DOHH2 (cell line): Measurements from ENCODE around the gene TMEM229A.

Experiments used
- H3F3A ChIP-seq: fragments of 200-600 bp; sonication (generic), shearing (Covaris generic); 2 replicates; pipeline ENCODE4 v1.6.0; 2016; ENCODE audit warnings: antibody characterized with exemption, mild to moderate bottlenecking; ENCODE audit not compliant: control insufficient read depth, insufficient read depth
- H3K27ac ChIP-seq: fragments of 200-600 bp; sonication (generic); 2 replicates; pipeline ENCODE4 v1.5.1; 2014; ENCODE audit warnings: low read depth, mild to moderate bottlenecking, low read length, moderate library complexity
- H3K27me3 ChIP-seq: fragments of 200-600 bp; sonication (generic); 2 replicates; pipeline ENCODE4 v1.6.1; 2014; ENCODE audit warnings: mild to moderate bottlenecking, low read length, mixed read lengths; ENCODE audit not compliant: control insufficient read depth
- H3K36me3 ChIP-seq: fragments of 200-600 bp; sonication (generic); 2 replicates; pipeline ENCODE4 v1.6.1; 2014; ENCODE audit warnings: mild to moderate bottlenecking, low read length, moderate library complexity, mixed read lengths; ENCODE audit not compliant: control insufficient read depth
- H3K4me1 ChIP-seq: fragments of 200-600 bp; sonication (generic); 2 replicates; pipeline ENCODE4 v1.6.1; 2014; ENCODE audit warnings: mild to moderate bottlenecking, low read length, mixed read lengths; ENCODE audit not compliant: control insufficient read depth
- H3K4me2 ChIP-seq: fragments of 200-600 bp; sonication (generic); 2 replicates; pipeline ENCODE4 v1.6.0; 2014; ENCODE audit warnings: mild to moderate bottlenecking, low read length, moderate library complexity
- H3K4me3 ChIP-seq: fragments of 200-600 bp; sonication (generic); 2 replicates; pipeline ENCODE4 v1.5.1; 2014; ENCODE audit warnings: mild to moderate bottlenecking, low read length, mixed read lengths
- H3K79me2 ChIP-seq: fragments of 200-600 bp; sonication (generic); 2 replicates; pipeline ENCODE4 v1.6.1; 2014; ENCODE audit warnings: mild to moderate bottlenecking, low read length, mixed read lengths; ENCODE audit not compliant: control insufficient read depth
- H3K9me2 ChIP-seq: fragments of 200-600 bp; sonication (generic); replicated peaks from 2 replicates; pipeline ENCODE4 v1.6.1; 2014; ENCODE audit warnings: mild to moderate bottlenecking, low read length, mixed read lengths; ENCODE audit not compliant: control insufficient read depth
- H3K9me3 ChIP-seq: fragments of 200-600 bp; sonication (generic); 2 replicates; pipeline ENCODE4 v1.6.1; 2014; ENCODE audit warnings: antibody characterized with exemption, low read length, mixed read lengths; ENCODE audit not compliant: control insufficient read depth, insufficient read depth
- H4K20me1 ChIP-seq: fragments of 200-600 bp; sonication (generic); 2 replicates; pipeline ENCODE4 v1.6.0; 2014; ENCODE audit warnings: low read depth, mild to moderate bottlenecking, antibody characterized with exemption, low read length, moderate library complexity; ENCODE audit not compliant: control insufficient read depth, insufficient read depth
- CTCF ChIP-seq: fragments of 200-600 bp; sonication (generic); IDR thresholded peaks from one replicate; pipeline ENCODE4 v1.5.1; 2014; ENCODE audit warnings: antibody characterized with exemption, mild to moderate bottlenecking, low read depth, low read length; ENCODE audit not compliant: poor library complexity, severe bottlenecking
- EZH2phosphoT487 ChIP-seq: fragments of 200-600 bp; sonication (generic); IDR thresholded peaks from 2 replicates; pipeline ENCODE4 v1.6.1; 2017; ENCODE audit warnings: borderline replicate concordance, mild to moderate bottlenecking, antibody characterized with exemption, low read length, moderate library complexity, mixed read lengths

Gene TMEM229A

GRCh38 chr7:124022551-124022950, 10.3 kb downstream of the TMEM229A start:
- Histone ChIP-seq H3K27me3 (no peaks in the 10 kb centered on the region), H3K4me3 (no peak overlapping the region), H3K9me2 (no peaks in the 10 kb centered on the region), H3K36me3 (no peaks in the 10 kb centered on the region), H3K4me2 (no peak overlapping the region), H4K20me1 (no peaks in the 10 kb centered on the region), H3K4me1 (no peaks in the 10 kb centered on the region), H3K27ac (no peak overlapping the region), H3K79me2 (no peaks in the 10 kb centered on the region), H3F3A (no peaks in the 10 kb centered on the region), H3K9me3 (no peaks in the 10 kb centered on the region)
- TF ChIP-seq CTCF: no peak
- no peak for TF ChIP-seq EZH2phosphoT487

GRCh38 chr7:124020060-124020459, 12.8 kb downstream of the TMEM229A start:
- H3K4me1 ChIP-seq: no peaks in the 10 kb centered on the region
- TF ChIP-seq EZH2phosphoT487 (no peak), CTCF (no peak)
- H3K27ac ChIP-seq: no peak overlapping the region
- no peaks in the 10 kb centered on the region for H4K20me1 ChIP-seq
- H3K79me2 ChIP-seq: no peaks in the 10 kb centered on the region
- no peak overlapping the region for H3K4me2 ChIP-seq
- no peak overlapping the region for H3K4me3 ChIP-seq
- no peaks in the 10 kb centered on the region for H3K9me3 ChIP-seq
- H3F3A ChIP-seq: no peaks in the 10 kb centered on the region
- no peaks in the 10 kb centered on the region for H3K27me3 ChIP-seq
- no peaks in the 10 kb centered on the region for H3K36me3 ChIP-seq
- H3K9me2 ChIP-seq: no peaks in the 10 kb centered on the region

GRCh38 chr7:124013306-124013705, 19.6 kb downstream of the TMEM229A start:
- H3K27me3 ChIP-seq: no peaks in the 10 kb centered on the region
- H3K4me1 ChIP-seq: no peaks in the 10 kb centered on the region
- no peaks in the 10 kb centered on the region for H3F3A ChIP-seq

More at GRCh38 chr7:124013306-124013705, 19.6 kb downstream of the TMEM229A start:
- Histone ChIP-seq H3K9me3 (no peaks in the 10 kb centered on the region), H4K20me1 (no peaks in the 10 kb centered on the region), H3K27ac (no peak overlapping the region), H3K4me3 (no peak overlapping the region), H3K79me2 (no peaks in the 10 kb centered on the region), H3K36me3 (no peaks in the 10 kb centered on the region), H3K4me2 (no peak overlapping the region), H3K9me2 (no peaks in the 10 kb centered on the region)
- TF ChIP-seq EZH2phosphoT487 (no peak), CTCF (no peak)
